ENCODE data around the gene RNF225. TPM values are rescaled to one million over a fixed set of nuclear protein-coding genes. Genes with fewer than 3 reads are reported as not detected.

Gene RNF225
- total RNA-seq: 0.14 and 0.27 TPM in 2 replicates

GRCh38 chr19:58395220-58395978, at the start of gene RNF225:
Gene RNF225 (plus strand): TSS chr19:58395656. CDS start chr19:58396090, 434 bp downstream.

DNA sequence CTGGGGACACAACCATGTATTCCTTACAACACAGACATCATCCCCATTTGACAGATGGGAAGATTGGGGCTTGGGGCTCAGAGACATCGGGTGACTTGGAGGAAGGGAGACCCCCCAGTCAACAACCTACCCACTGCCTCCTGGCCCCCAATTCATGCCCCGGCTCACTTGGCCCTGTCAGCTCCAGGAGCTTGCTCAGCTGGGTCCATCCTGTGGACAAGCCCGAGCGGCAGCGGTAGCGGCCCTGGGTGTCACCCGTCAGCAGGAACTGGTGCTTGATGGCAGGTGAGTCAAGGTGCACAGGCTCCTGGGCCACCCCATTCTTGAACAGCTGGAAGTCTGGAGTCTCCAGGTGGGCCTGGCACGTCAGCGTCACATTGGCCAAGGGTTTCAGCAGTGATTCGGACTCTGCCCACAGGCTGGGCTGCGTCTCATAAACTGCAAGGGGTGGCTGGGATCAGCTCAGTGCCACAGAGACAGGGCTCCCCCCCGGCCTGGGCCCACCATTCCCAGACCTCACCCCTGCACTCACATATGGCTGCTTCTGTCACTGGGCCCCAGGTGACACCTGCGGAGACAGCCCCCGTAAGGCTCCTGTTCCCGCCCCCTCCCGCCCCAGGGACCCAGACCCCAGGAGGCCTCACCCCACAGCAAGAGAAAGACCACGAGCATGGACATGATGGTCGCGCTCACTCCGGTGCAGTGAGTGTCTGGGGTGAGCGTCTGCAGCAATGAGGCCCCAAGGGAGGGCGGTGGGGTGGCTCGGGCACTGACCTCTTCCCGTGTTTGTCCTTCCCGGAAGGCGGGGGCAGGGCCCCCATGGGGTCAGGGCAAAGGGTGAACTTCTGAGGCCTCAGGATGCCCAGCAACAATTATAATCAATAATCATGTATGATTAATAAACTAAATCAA, 42.4 kb upstream of the RNF225 start, which contains the start of gene A1BG:
A1BG (minus strand) TSS at position 733 of the 912 bp plus-strand sequence; CDS start at position 678, 55 bp downstream.

DNA sequence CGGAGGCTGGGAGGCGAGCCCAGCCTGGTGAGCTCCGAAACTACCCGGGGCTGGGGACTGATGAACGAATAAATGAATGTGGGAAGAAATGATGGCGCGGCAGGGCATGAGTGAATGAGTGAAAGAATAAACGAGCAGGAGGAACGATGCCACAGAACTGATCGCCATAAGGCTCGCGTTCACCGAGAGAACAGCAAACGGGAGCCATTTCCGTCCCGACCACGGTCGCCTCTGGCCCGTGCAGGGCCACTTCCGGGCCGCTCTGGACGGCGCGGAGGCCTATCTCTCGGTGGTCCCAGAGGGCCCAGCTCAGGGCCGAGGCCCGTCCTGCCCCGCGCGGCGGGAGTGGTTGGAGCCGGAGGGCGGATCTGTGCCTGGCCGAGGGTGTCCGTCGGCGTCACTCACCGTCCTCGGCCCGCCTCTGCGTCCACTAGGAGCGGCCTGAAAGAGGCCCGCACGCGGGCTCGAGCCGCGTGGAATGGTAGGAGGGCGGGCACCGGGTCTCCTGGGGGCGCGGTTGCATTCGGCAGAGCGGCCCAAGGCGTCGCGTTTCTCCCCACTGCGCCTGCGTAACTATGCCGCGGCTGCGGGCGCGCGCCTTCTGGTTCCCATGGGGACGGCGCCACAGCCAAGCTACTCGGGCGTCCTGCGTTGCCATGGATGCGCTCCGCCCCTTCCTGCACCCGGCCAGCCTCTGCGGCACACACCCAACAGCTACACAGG, 33.0 kb upstream of the RNF225 start, which contains the start of gene ZNF497:
ZNF497 (minus strand) TSS at position 480 of the 723 bp plus-strand sequence. CDS start 5,116 bp downstream, outside the sequence.

GRCh38 chr19:58380662-58381459, 14.6 kb upstream of the RNF225 start, which contains the start of gene ZNF837:
Gene ZNF837 (minus strand): TSS chr19:58381030. CDS start chr19:58369332, 11,698 bp downstream.

GRCh38 chr19:58386576-58387337, 8.7 kb upstream of the RNF225 start, which contains the start of gene RPS5:
Gene RPS5 (plus strand): TSS chr19:58387269. CDS start chr19:58388138, 869 bp downstream.

DNA sequence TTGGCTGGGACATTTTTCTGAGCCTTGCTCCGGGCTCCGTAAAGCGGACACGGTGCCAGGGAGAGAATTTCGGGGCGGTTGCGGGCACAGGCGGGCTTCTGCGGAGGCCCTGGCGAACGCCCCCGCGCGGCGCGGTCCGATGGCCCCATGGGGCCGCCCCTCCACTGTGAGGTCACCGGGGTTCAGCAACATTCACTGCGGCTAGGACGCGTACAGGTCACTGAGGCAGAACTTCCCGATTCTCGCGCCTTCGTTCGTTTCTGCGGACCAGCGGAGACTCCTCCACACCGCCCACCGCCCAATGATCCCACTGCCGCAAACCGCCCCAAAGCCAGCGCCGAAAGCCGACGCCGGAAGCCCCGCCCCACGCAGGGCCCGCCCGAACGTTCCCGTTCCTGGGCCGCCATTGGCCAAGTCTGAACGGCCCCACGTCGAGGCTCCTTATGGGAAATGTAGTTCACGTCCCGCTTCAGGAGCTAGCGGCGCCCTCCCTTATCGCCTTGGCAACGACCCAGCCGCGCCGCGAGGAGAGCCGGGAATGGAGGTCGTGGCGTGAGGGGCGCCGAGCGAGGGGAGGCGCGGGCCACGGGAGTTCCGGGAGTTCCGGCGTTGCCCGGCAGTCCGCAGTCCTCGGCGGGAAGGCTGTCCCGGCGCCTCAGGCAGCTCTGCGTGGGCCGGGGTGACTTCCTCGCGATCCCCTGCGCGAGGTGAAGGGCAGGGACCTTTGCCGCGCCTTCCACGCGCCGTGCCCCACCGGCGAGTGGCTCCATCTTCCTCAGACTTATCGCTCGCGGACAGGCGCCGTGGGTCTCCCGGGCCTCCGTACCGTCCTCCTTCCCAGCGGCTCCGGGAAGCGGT, 12.9 kb downstream of the RNF225 start, which contains the start of gene ZNF584:
ZNF584 (plus strand) TSS at position 498 of the 858 bp plus-strand sequence. CDS start 499 bp downstream, outside the sequence.

GRCh38 chr19:58439576-58440554, 44.4 kb downstream of the RNF225 start, which contains the start of gene ZNF132:
Gene ZNF132 (minus strand): TSS chr19:58440153. CDS start chr19:58439821, 332 bp downstream.

Small RNA genes within 50 kb of the gene (small RNA-seq; reads per million reads assigned to genes)
- gene MIR4754 (0.49 reads per million), gene RNA5SP473 (not detected)

Other genes with a start within 250 kb of the RNF225 start
- gene ZNF329, start 244.9 kb upstream of the RNF225 start, total RNA-seq: 8.8 and 9.5 TPM in 2 replicates
- gene ZNF274, start 212.6 kb upstream of the RNF225 start, total RNA-seq: 19.2 and 23.0 TPM in 2 replicates
- gene ZNF544, start 166.7 kb upstream of the RNF225 start, total RNA-seq: 54.0 and 61.5 TPM in 2 replicates
- gene ZNF8, start 116.7 kb upstream of the RNF225 start, total RNA-seq: 6.9 and 8.0 TPM in 2 replicates
- 27.4 and 28.0 TPM in 2 replicates for gene ERVK3-1, start 90.3 kb upstream of the RNF225 start, total RNA-seq
- 2.9 and 3.2 TPM in 2 replicates for gene ZSCAN22, start 68.7 kb upstream of the RNF225 start, total RNA-seq
- gene A1BG, start 42.2 kb upstream of the RNF225 start, total RNA-seq: 1.0 and 3.6 TPM in 2 replicates
- 0.36 and 0.40 TPM in 2 replicates for gene ZNF497, start 32.9 kb upstream of the RNF225 start, total RNA-seq
- gene ZNF837, start 14.6 kb upstream of the RNF225 start, total RNA-seq: 0.57 and 1.2 TPM in 2 replicates
- 1,068 and 1,110 TPM in 2 replicates for gene RPS5, start 8.4 kb upstream of the RNF225 start, total RNA-seq
- 10.0 and 14.0 TPM in 2 replicates for gene ZNF584, start 13.0 kb downstream of the RNF225 start, total RNA-seq
- gene ZNF132, start 44.5 kb downstream of the RNF225 start, total RNA-seq: 5.5 and 6.7 TPM in 2 replicates
- gene ZNF324B, start 56.0 kb downstream of the RNF225 start, total RNA-seq: 6.8 and 8.8 TPM in 2 replicates
- 11.2 and 12.8 TPM in 2 replicates for gene ZNF324, start 71.4 kb downstream of the RNF225 start, total RNA-seq
- gene ZNF446, start 80.7 kb downstream of the RNF225 start, total RNA-seq: 5.3 and 5.7 TPM in 2 replicates
- gene SLC27A5, start 116.3 kb downstream of the RNF225 start, total RNA-seq: 7.8 and 8.0 TPM in 2 replicates
- 7.6 and 10.2 TPM in 2 replicates for gene ZBTB45, start 124.2 kb downstream of the RNF225 start, total RNA-seq
- gene TRIM28, start 148.4 kb downstream of the RNF225 start, total RNA-seq: 362 and 396 TPM in 2 replicates
- 60.3 and 83.4 TPM in 2 replicates for gene CHMP2A, start 159.4 kb downstream of the RNF225 start, total RNA-seq
- 75.3 TPM in 2 replicates for gene UBE2M, start 163.0 kb downstream of the RNF225 start, total RNA-seq
- gene MZF1, start 177.7 kb downstream of the RNF225 start, total RNA-seq: 14.1 and 14.9 TPM in 2 replicates